Keratinocyte (primary cell): ENCODE data around the gene PRR18.

ENCODE experiments used
- CTCF ChIP-seq, 3 experiments: IDR thresholded peaks in 1 of 3; conservative IDR thresholded peaks in 1 of 3; optimal IDR thresholded peaks in 1 of 3; 2 replicates in 2 of 3; 3 replicates in 1 of 3; pipeline versions ENCODE3 to v1.5.1; 2011; ENCODE audit warnings: low read length in 3 of 3, mild to moderate bottlenecking in 3 of 3, moderate library complexity in 2 of 3, control low read depth in 1 of 3, inconsistent platforms in 1 of 3; ENCODE audit not compliant: insufficient read depth in 2 of 3; ENCODE audit errors: extremely low read depth in 1 of 3
- EZH2 ChIP-seq: IDR thresholded peaks from one replicate; pipeline ENCODE4 v1.6.1; 2012; ENCODE audit warnings: inconsistent platforms, mild to moderate bottlenecking, low read length, moderate library complexity

GRCh38 chr6:166335378-166336302, 27.4 kb upstream of the PRR18 start:
- TF ChIP-seq CTCF (optimal IDR thresholded peaks at IDR 0.05 in 1 of 3, IDR thresholded peaks at IDR 0.05 in 1 of 3, conservative IDR thresholded peaks at IDR 0.05 in 1 of 3; ENCODE audit: extremely low read depth in 1 of 3, insufficient read depth in 2 of 3, low read length in 3 of 3), result no peak
- no peak for TF ChIP-seq EZH2
